Measurements from ENCODE around the gene CHST8. TPM values are rescaled to one million over a fixed set of nuclear protein-coding genes. Genes with fewer than 3 reads are reported as not detected.

The CHST8 gene
- total and polyA plus RNA-seq, 11 donors, result 0.10 to 0.88 (median 0.22) TPM; not detected in 3

GRCh38 chr19:33781996-33782395, 160.2 kb downstream of the CHST8 start:
- no peaks in the 10 kb centered on the region for H3K36me3 ChIP-seq
- no peak overlapping the region for H3K4me3 ChIP-seq
- TF ChIP-seq CTCF (IDR thresholded peaks at IDR 0.05) (no peak), POLR2A (IDR thresholded peaks at IDR 0.05) (no peak)
- H3K4me1 ChIP-seq, result peaks cover 0 to 16% (median 4%) of the 10 kb centered on the region in 12 donors
- ATAC-seq (no peak), DNase-seq (no peak)
- intact Hi-C loops (cut with DNase I), result loop anchor here in 2 of 10 donors (10.0 kb wide), 2 partner anchors 93 to 133 kb away; no protein-coding TSS in a partner anchor
- H3K27me3 ChIP-seq, result peaks cover 0 to 43% (median 12%) of the 10 kb centered on the region in 9 donors
- no peak overlapping the region for H3K27ac ChIP-seq
- no peaks in the 10 kb centered on the region for H3K9me3 ChIP-seq
- whole genome bisulfite sequencing, 4 donors, result 55 to 69% (median 59%) methylated on average over 4 to 5 of the region's 5 CpGs

GRCh38 chr19:33784432-33784831, 162.7 kb downstream of the CHST8 start:
- intact Hi-C loops (cut with DNase I), result loop anchor here in 2 of 10 donors (10.0 kb wide), 2 partner anchors 90 to 130 kb away; no protein-coding TSS in a partner anchor
- Histone ChIP-seq H3K36me3 (no peaks in the 10 kb centered on the region), H3K27ac (no peak overlapping the region), H3K27me3 (peaks cover 0 to 28% (median 6%) of the 10 kb centered on the region in 9 donors), H3K4me3 (no peak overlapping the region), H3K9me3 (no peaks in the 10 kb centered on the region), H3K4me1 (peaks cover 0 to 6% (median 0%) of the 10 kb centered on the region in 12 donors)
- ATAC-seq (no peak), DNase-seq (no peak)
- WGBS, 4 donors, result 84 to 88% (median 85%) methylated on average over 5 of the region's 5 CpGs
- TF ChIP-seq POLR2A (IDR thresholded peaks at IDR 0.05), result no peak
- TF ChIP-seq CTCF (IDR thresholded peaks at IDR 0.05), result no peak

- intact Hi-C loops (cut with DNase I), result loop anchor here in 2 of 10 donors (10.0 kb wide), 2 partner anchors 89 to 129 kb away; no protein-coding TSS in a partner anchor
- H3K4me3 ChIP-seq, result no peak overlapping the region
- DNase-seq (no peak), ATAC-seq (no peak)
- peaks cover 0 to 2% (median 0%) of the 10 kb centered on the region in 12 donors for H3K4me1 ChIP-seq
- no peak overlapping the region for H3K27ac ChIP-seq
- no peaks in the 10 kb centered on the region for H3K36me3 ChIP-seq
- H3K27me3 ChIP-seq, result peaks cover 0 to 14% (median under 1%) of the 10 kb centered on the region in 9 donors
- no peak for TF ChIP-seq POLR2A (IDR thresholded peaks at IDR 0.05)
- TF ChIP-seq CTCF (IDR thresholded peaks at IDR 0.05), result no peak
- WGBS, 4 donors, result 74 to 83% (median 77%) methylated on average over 6 of the region's 6 CpGs
- H3K9me3 ChIP-seq, result no peaks in the 10 kb centered on the region
These were observed 164.0 kb downstream of the CHST8 start for GRCh38 chr19:33785795-33786194.

GRCh38 chr19:33788676-33789075, 166.9 kb downstream of the CHST8 start:
- WGBS, 4 donors, result 53 to 60% (median 55%) methylated on average over 4 of the region's 4 CpGs
- intact Hi-C loops (cut with DNase I), result loop anchor here in 2 of 10 donors (10.0 kb wide), 2 partner anchors 86 to 126 kb away; no protein-coding TSS in a partner anchor

More at GRCh38 chr19:33788676-33789075, 166.9 kb downstream of the CHST8 start:
- TF ChIP-seq POLR2A (IDR thresholded peaks at IDR 0.05), result no peak
- no peak for TF ChIP-seq CTCF (IDR thresholded peaks at IDR 0.05)
- no peak overlapping the region for H3K27ac ChIP-seq
- no peaks in the 10 kb centered on the region for H3K4me1 ChIP-seq
- H3K36me3 ChIP-seq, result no peaks in the 10 kb centered on the region
- ATAC-seq (no peak), DNase-seq (no peak)
- H3K27me3 ChIP-seq, result peaks cover 0 to 19% (median 0%) of the 10 kb centered on the region in 9 donors
- no peak overlapping the region for H3K4me3 ChIP-seq
- no peaks in the 10 kb centered on the region for H3K9me3 ChIP-seq
